ENCODE measurements around the gene MPHOSPH8.

- TF ChIP-seq EZH2phosphoT487 (IDR thresholded peaks at IDR 0.05; ENCODE audit: low read length) (no peak), CTCF (IDR thresholded peaks at IDR 0.05; ENCODE audit: low read length) (no peak)
Measured at GRCh38 chr13:19589312-19589711, 44.1 kb upstream of the MPHOSPH8 start.

Data from MM.1S (cell line).